IMR-90 (cell line): ENCODE measurements around the gene OR2F1. TPM values are rescaled to one million over a fixed set of nuclear protein-coding genes. Genes with fewer than 3 reads are reported as not detected.

Source experiments
- ATAC-seq: fragments of 200-7000 bp; cut with Tn5 transposase; 2 replicates; pipeline ENCODE4 v1.9.1; 2020; ENCODE audit warnings: low read depth, mild to moderate bottlenecking, moderate library complexity
- BruUV-seq: library from RNA; stranded (reverse); fragments of 400-500 nt; replicated peaks from 2 replicates; lab custom pipeline; 2021; lab: Mats Ljungman, UMichigan
- CTCF ChIA-PET: fragments of 300-600 bp; formaldehyde crosslinking; extraction: SDS; loops from one replicate; lab custom pipeline; 2021; ENCODE audit warnings: antibody characterized with exemption; lab: Yijun Ruan, JAX
- POLR2A ChIA-PET: fragments of 300-600 bp; sonication (Branson Sonifier 250); formaldehyde crosslinking; loops from one replicate; lab custom pipeline; 2022; ENCODE audit warnings: antibody characterized with exemption; ENCODE audit not compliant: unreplicated experiment; lab: Charles Lee
- DNase-seq: peaks from one replicate; pipeline ENCODE4 v3.0.0; 2013
- H2AFZ ChIP-seq: replicated peaks from 2 replicates; pipeline ENCODE3; 2013; ENCODE audit warnings: low read length, mild to moderate bottlenecking; ENCODE audit not compliant: poor library complexity
- H2AK5ac ChIP-seq: 2 replicates; pipeline ENCODE4 v1.6.1; 2013; ENCODE audit warnings: low read depth, low read length, inconsistent platforms
- H2AK9ac ChIP-seq: replicated peaks from 2 replicates; pipeline ENCODE3; 2013; ENCODE audit warnings: mild to moderate bottlenecking, low read depth, low read length, moderate library complexity; ENCODE audit not compliant: poor library complexity
- H2BK120ac ChIP-seq: 2 replicates; pipeline ENCODE4 v1.6.1; 2013; ENCODE audit warnings: low read depth, low read length, inconsistent platforms
- H2BK15ac ChIP-seq: 3 replicates; pipeline ENCODE4 v1.6.1; 2013; ENCODE audit warnings: low read depth, low read length, inconsistent platforms
- H2BK20ac ChIP-seq: 2 replicates; pipeline ENCODE4 v1.6.1; 2013; ENCODE audit warnings: low read depth, mild to moderate bottlenecking, inconsistent platforms, low read length, moderate library complexity
- H2BK5ac ChIP-seq: 2 replicates; pipeline ENCODE4 v1.6.1; 2013; ENCODE audit warnings: mild to moderate bottlenecking, low read depth, low read length, inconsistent platforms; ENCODE audit not compliant: poor library complexity, severe bottlenecking
- H3K14ac ChIP-seq: replicated peaks from 2 replicates; pipeline ENCODE4 v1.6.1; 2013; ENCODE audit warnings: low read depth, low read length, inconsistent platforms
- H3K18ac ChIP-seq: 2 replicates; pipeline ENCODE4 v1.6.1; 2013; ENCODE audit warnings: low read depth, low read length, control low read depth
- H3K23ac ChIP-seq: 2 replicates; pipeline ENCODE4 v1.6.1; 2013; ENCODE audit warnings: low read depth, low read length, inconsistent platforms
- H3K27ac ChIP-seq: 2 replicates; pipeline ENCODE4 v1.5.1; 2013; ENCODE audit warnings: mild to moderate bottlenecking, control low read depth, low read length; ENCODE audit not compliant: insufficient read depth
- H3K27me3 ChIP-seq: 2 replicates; pipeline ENCODE4 v1.6.1; 2013; ENCODE audit warnings: low read length; ENCODE audit not compliant: control insufficient read depth, insufficient read depth
- H3K36me3 ChIP-seq: 2 replicates; pipeline ENCODE4 v1.6.1; 2013; ENCODE audit warnings: low read length, mixed read lengths; ENCODE audit not compliant: control insufficient read depth, insufficient read depth
- H3K4ac ChIP-seq: 2 replicates; pipeline ENCODE4 v1.6.1; 2013; ENCODE audit warnings: low read depth, low read length, inconsistent platforms
- H3K4me1 ChIP-seq: 2 replicates; pipeline ENCODE4 v1.6.1; 2013; ENCODE audit warnings: low read length, mixed read lengths; ENCODE audit not compliant: control insufficient read depth, insufficient read depth
- H3K4me2 ChIP-seq: 2 replicates; pipeline ENCODE4 v1.6.1; 2013; ENCODE audit warnings: low read depth, mild to moderate bottlenecking, control low read depth, low read length, moderate library complexity
- H3K4me3 ChIP-seq: 2 replicates; pipeline ENCODE4 v1.5.1; 2013; ENCODE audit warnings: low read depth, mild to moderate bottlenecking, control low read depth, low read length, moderate library complexity; ENCODE audit not compliant: insufficient read depth
- H3K56ac ChIP-seq: 2 replicates; pipeline ENCODE4 v1.6.1; 2013; ENCODE audit warnings: low read length, inconsistent platforms; ENCODE audit not compliant: insufficient read depth; ENCODE audit errors: extremely low read depth
- H3K79me1 ChIP-seq, 2 experiments: 2 replicates each; pipeline ENCODE4 v1.6.1; 2013; ENCODE audit warnings: low read length in 2 of 2, inconsistent platforms in 1 of 2, low read depth in 1 of 2
- H3K9ac ChIP-seq: 2 replicates; pipeline ENCODE4 v1.6.1; 2013; ENCODE audit warnings: low read depth, low read length, control low read depth
- H3K9me1 ChIP-seq: 2 replicates; pipeline ENCODE4 v1.6.1; 2013; ENCODE audit warnings: low read length, inconsistent platforms; ENCODE audit not compliant: insufficient read depth
- H3K9me3 ChIP-seq: 2 replicates; pipeline ENCODE4 v1.6.1; 2013; ENCODE audit warnings: low read length; ENCODE audit not compliant: control insufficient read depth, insufficient read depth
- H4K20me1 ChIP-seq: 2 replicates; pipeline ENCODE4 v1.6.1; 2013; ENCODE audit warnings: low read length, inconsistent platforms; ENCODE audit not compliant: insufficient read depth
- H4K5ac ChIP-seq: 2 replicates; pipeline ENCODE4 v1.6.1; 2013; ENCODE audit warnings: mild to moderate bottlenecking, low read depth, low read length, control low read depth
- H4K8ac ChIP-seq, 2 experiments: 2 replicates each; pipeline ENCODE4 v1.6.1; 2013; ENCODE audit warnings: low read depth in 2 of 2, low read length in 2 of 2, control low read depth in 1 of 2, inconsistent platforms in 1 of 2
- H4K91ac ChIP-seq: 2 replicates; pipeline ENCODE4 v1.6.1; 2013; ENCODE audit warnings: low read depth, low read length, inconsistent platforms; ENCODE audit not compliant: insufficient read depth
- MAFK ChIP-seq: IDR thresholded peaks from 2 replicates; pipeline ENCODE4 v1.6.1; 2012; ENCODE audit warnings: low read depth, low read length, improper control_type of control experiment
- NFE2L2 ChIP-seq: fragments of 150-350 bp; IDR thresholded peaks from 2 replicates; pipeline ENCODE4 v1.6.1; 2016; ENCODE audit warnings: low read depth, mild to moderate bottlenecking, low read length
- RCOR1 ChIP-seq: IDR thresholded peaks from 2 replicates; pipeline ENCODE4 v1.6.1; 2012; ENCODE audit warnings: mild to moderate bottlenecking, low read length, improper control_type of control experiment; ENCODE audit not compliant: insufficient replicate concordance
- WGBS, 2 experiments: methylation state at CpG; one replicate each; pipeline versions ENCODE4 v1.1.5 to v1.1.7; 2013; ENCODE audit warnings: missing lambda C conversion rate in 2 of 2; ENCODE audit not compliant: insufficient read length in 1 of 2; ENCODE audit errors: extremely low coverage in 2 of 2; 5-methylcytosine and 5-hydroxymethylcytosine counted together
- dilution Hi-C: fragments of 300-500 bp; cut with HindIII; formaldehyde crosslinking; loops from one replicate; pipeline ENCODE4 v1.14.3; 2018; ENCODE audit warnings: low sequenced_read_pairs; ENCODE audit not compliant: unreplicated experiment
- in situ Hi-C: fragments of 300-500 bp; cut with MboI; formaldehyde crosslinking; loops from 3 replicates; pipeline ENCODE4 v1.14.3; 2019; ENCODE audit warnings: low sequenced_read_pairs, inconsistent platforms, mixed read lengths
- intact Hi-C: fragments of 100-400 bp; cut with micrococcal nuclease; formaldehyde crosslinking; loops from 2 replicates; pipeline ENCODE4 v1.10.0; 2022
- polyA plus RNA-seq, 3 experiments: library from polyadenylated mRNA; depleted of rRNA; stranded (reverse); fragments of >200 nt; gene quantifications; 2 replicates each; pipeline ENCODE4 v1.2.3, GENCODE V29; 2012; ENCODE audit warnings: low replicate concordance in 1 of 3
- total RNA-seq: library from RNA; depleted of rRNA; stranded (reverse); fragments of >200 nt; gene quantifications from 2 replicates; pipeline ENCODE4 v1.2.3, GENCODE V29; 2012
- TF ChIP-seq, protein P1 (sequence below): conservative IDR thresholded peaks from 2 replicates; pipeline ENCODE4 v1.5.1; 2012; ENCODE audit warnings: mild to moderate bottlenecking, low read depth, low read length, improper control_type of control experiment

The OR2F1 gene
- total and polyA plus RNA-seq, 2 of the 4 experiments (the other 2 are of a cell fraction) = not detected

DNA sequence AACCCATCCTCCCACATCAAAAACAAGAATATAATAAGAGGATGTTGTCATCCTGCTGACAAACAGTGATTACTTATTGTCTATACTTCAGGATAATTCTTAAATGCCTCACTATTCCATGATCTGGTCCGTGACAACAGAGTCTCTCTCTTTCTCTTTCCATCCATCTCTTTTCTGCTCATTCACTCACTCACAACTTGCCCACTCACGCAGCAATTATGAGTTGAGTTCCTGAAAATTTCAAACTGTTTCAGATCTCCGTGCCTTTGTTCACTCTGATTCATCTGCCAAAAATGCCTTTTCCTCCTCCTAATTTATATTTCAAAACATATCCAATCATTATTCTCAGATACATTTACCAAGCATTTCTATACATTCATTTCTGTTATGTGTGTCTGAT lies 46.9 kb downstream of the OR2F1 start:
- Histone ChIP-seq H3K9ac (no peak overlapping the region), H3K4me2 (peak overlapping the region; percentile 35), H4K8ac (no peak overlapping the region), H3K14ac (no peak overlapping the region), H2BK5ac (no peak overlapping the region), H2AK9ac (no peak overlapping the region), H4K5ac (no peak overlapping the region), H3K79me1 (no peaks in the 10 kb centered on the region), H3K9me1 (no peaks in the 10 kb centered on the region), H4K20me1 (no peaks in the 10 kb centered on the region), H3K27me3 (no peaks in the 10 kb centered on the region), H3K27ac (no peak overlapping the region), H4K91ac (no peak overlapping the region), H3K18ac (no peak overlapping the region), H2AK5ac (no peak overlapping the region), H3K23ac (no peak overlapping the region), H3K9me3 (no peaks in the 10 kb centered on the region), H3K36me3 (no peaks in the 10 kb centered on the region), H3K4ac (no peak overlapping the region), H3K4me3 (no peak overlapping the region), H3K56ac (no peak overlapping the region), H2AFZ (no peak overlapping the region), H2BK15ac (no peak overlapping the region), H3K4me1 (no peaks in the 10 kb centered on the region), H2BK120ac (no peak overlapping the region), H2BK20ac (no peak overlapping the region)
- ChIA-PET CTCF (no interaction called here), POLR2A (interaction anchor here (0.6 kb wide), 1 partner anchor 17 kb away, joined by 3 read pairs; no protein-coding TSS in a partner anchor)
- ATAC-seq = peak; percentile 29; the same call in 1 of the 2 replicates
- in situ Hi-C loops = no loop called here
- dilution Hi-C loops = no loop called here
- DNase-seq = no peak
- intact Hi-C loops = no loop called here
- no TSS peak for BruUV-seq
- TF ChIP-seq RCOR1 (no peak), NFE2L2 (no peak), MAFK (no peak)
- TF ChIP-seq, protein P1, sequence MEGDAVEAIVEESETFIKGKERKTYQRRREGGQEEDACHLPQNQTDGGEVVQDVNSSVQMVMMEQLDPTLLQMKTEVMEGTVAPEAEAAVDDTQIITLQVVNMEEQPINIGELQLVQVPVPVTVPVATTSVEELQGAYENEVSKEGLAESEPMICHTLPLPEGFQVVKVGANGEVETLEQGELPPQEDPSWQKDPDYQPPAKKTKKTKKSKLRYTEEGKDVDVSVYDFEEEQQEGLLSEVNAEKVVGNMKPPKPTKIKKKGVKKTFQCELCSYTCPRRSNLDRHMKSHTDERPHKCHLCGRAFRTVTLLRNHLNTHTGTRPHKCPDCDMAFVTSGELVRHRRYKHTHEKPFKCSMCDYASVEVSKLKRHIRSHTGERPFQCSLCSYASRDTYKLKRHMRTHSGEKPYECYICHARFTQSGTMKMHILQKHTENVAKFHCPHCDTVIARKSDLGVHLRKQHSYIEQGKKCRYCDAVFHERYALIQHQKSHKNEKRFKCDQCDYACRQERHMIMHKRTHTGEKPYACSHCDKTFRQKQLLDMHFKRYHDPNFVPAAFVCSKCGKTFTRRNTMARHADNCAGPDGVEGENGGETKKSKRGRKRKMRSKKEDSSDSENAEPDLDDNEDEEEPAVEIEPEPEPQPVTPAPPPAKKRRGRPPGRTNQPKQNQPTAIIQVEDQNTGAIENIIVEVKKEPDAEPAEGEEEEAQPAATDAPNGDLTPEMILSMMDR = no peak
- 60% methylated on average over 1 of the region's 3 CpGs; no CpG with 5 or more reads in 1 of the 2 experiments for WGBS, 2 experiments
